Measurements from ENCODE around the gene EPHA3.

The EPHA3 gene

DNA sequence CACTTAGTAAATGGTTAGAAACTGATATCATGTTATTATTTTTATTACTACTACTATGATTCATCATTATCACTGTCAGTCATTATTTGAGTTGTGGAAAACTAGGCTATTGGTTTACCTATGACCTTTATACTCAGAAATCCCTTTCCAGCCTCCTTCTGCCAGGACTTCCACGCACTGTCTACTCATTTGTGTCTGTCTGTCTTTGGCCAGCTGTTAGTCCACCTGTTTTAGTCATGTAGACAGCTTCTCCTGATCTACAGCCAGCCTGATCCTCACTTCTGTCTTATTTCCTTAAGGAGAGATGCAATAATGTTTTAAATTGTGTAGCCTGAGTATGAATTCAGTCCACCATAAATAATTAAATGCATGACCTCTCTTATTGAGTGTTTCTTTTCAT is 162.8 kb downstream of the EPHA3 start:
- Histone ChIP-seq H3K27ac (ENCODE audit: low read depth, low read length) (no peak overlapping the region), H3K36me3 (ENCODE audit: control insufficient read depth in 5 of 5, insufficient read depth in 5 of 5, low read length in 5 of 5) (no peaks in the 10 kb centered on the region), H3K27me3 (ENCODE audit: control insufficient read depth in 5 of 5, insufficient read depth in 4 of 5, low read length in 5 of 5) (no peaks in the 10 kb centered on the region), H3K4me3 (ENCODE audit: low read depth in 1 of 5, low read length in 5 of 5) (no peak overlapping the region), H3K9ac (ENCODE audit: low read length in 5 of 5) (no peak overlapping the region), H3K9me3 (ENCODE audit: control insufficient read depth in 5 of 5, low read length in 5 of 5) (no peaks in the 10 kb centered on the region), H3K4me1 (ENCODE audit: control insufficient read depth in 5 of 5, insufficient read depth in 5 of 5, low read length in 5 of 5) (no peaks in the 10 kb centered on the region)

DNA sequence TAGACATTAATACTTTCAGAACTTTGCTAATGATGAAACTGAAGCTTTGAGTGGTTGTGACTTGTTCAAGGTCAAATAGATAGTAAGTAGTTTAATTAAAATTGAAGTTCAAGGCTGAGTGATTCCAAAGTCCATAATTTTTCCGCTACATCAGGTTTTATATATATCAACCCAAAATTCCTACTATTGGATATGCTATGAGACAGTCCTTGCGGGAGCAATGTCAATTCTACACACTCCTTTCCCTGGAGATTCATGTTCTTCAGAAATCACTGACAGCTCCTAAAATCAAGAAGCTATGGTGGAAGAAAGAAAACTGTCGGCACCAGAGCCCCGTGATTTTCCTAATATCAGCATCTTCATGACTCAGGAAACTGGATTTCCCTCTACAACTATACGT is 167.6 kb downstream of the EPHA3 start:
- Histone ChIP-seq H3K9me3 (ENCODE audit: control insufficient read depth in 5 of 5, low read length in 5 of 5) (no peaks in the 10 kb centered on the region), H3K27me3 (ENCODE audit: control insufficient read depth in 5 of 5, insufficient read depth in 4 of 5, low read length in 5 of 5) (no peaks in the 10 kb centered on the region), H3K9ac (ENCODE audit: low read length in 5 of 5) (no peak overlapping the region), H3K4me1 (ENCODE audit: control insufficient read depth in 5 of 5, insufficient read depth in 5 of 5, low read length in 5 of 5) (no peaks in the 10 kb centered on the region), H3K4me3 (ENCODE audit: low read depth in 1 of 5, low read length in 5 of 5) (no peak overlapping the region), H3K36me3 (ENCODE audit: control insufficient read depth in 5 of 5, insufficient read depth in 5 of 5, low read length in 5 of 5) (no peaks in the 10 kb centered on the region), H3K27ac (ENCODE audit: low read depth, low read length) (no peak overlapping the region)

DNA sequence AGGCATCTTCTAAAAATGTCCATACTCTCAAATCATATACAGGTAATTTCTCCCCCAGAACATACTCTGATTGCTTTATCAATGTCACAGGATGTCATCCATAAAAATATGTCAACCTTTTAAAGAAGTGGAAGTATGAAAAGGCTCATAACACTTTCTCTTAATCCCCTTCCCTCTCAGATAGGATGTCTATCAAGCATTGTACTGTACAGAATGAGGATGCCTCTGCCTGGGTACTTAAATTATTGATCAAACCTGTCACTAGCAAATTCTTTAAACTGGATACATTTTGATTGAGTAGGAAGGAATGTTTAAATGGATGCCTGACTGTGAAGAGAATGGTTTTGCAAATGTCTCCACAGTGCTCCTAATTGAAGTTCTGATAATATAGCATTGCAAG is 168.7 kb downstream of the EPHA3 start:
- no peaks in the 10 kb centered on the region for H3K27me3 ChIP-seq (ENCODE audit: control insufficient read depth in 5 of 5, insufficient read depth in 4 of 5, low read length in 5 of 5)
- no peaks in the 10 kb centered on the region for H3K36me3 ChIP-seq (ENCODE audit: control insufficient read depth in 5 of 5, insufficient read depth in 5 of 5, low read length in 5 of 5)
- H3K27ac ChIP-seq (ENCODE audit: low read depth, low read length): no peak overlapping the region
- no peaks in the 10 kb centered on the region for H3K4me1 ChIP-seq (ENCODE audit: control insufficient read depth in 5 of 5, insufficient read depth in 5 of 5, low read length in 5 of 5)
- no peak overlapping the region for H3K4me3 ChIP-seq (ENCODE audit: low read depth in 1 of 5, low read length in 5 of 5)
- no peaks in the 10 kb centered on the region for H3K9me3 ChIP-seq (ENCODE audit: control insufficient read depth in 5 of 5, low read length in 5 of 5)
- no peak overlapping the region for H3K9ac ChIP-seq (ENCODE audit: low read length in 5 of 5)

GRCh38 chr3:89278302-89279025 is 171.0 kb downstream of the EPHA3 start:
- no peak overlapping the region for H3K9ac ChIP-seq (ENCODE audit: low read length in 5 of 5)
- H3K4me1 ChIP-seq (ENCODE audit: control insufficient read depth in 5 of 5, insufficient read depth in 5 of 5, low read length in 5 of 5): no peaks in the 10 kb centered on the region
- no peaks in the 10 kb centered on the region for H3K27me3 ChIP-seq (ENCODE audit: control insufficient read depth in 5 of 5, insufficient read depth in 4 of 5, low read length in 5 of 5)
- no peak overlapping the region for H3K4me3 ChIP-seq (ENCODE audit: low read depth in 1 of 5, low read length in 5 of 5)
- H3K27ac ChIP-seq (ENCODE audit: low read depth, low read length): no peak overlapping the region
- no peaks in the 10 kb centered on the region for H3K36me3 ChIP-seq (ENCODE audit: control insufficient read depth in 5 of 5, insufficient read depth in 5 of 5, low read length in 5 of 5)
- H3K9me3 ChIP-seq (ENCODE audit: control insufficient read depth in 5 of 5, low read length in 5 of 5): no peaks in the 10 kb centered on the region

DNA sequence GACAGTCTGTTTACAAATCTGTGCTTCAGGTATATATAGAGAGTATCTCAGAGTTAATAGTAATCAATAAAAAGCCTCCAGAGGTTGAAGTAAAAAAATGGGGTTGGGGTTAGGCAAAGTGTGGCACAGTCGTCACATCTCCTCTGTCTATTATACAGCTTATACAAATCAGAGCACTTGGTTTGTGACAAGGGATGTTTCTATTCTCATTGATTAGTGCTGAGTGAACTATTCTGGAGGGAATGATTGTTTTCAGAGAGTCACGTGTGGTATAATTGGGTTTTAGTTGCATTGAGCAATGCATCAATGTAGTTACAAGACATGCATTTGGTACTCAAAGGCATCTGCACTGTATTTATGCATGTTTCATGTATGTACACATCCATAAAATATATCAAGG is 172.9 kb downstream of the EPHA3 start:
- Histone ChIP-seq H3K27me3 (ENCODE audit: control insufficient read depth in 5 of 5, insufficient read depth in 4 of 5, low read length in 5 of 5) (no peaks in the 10 kb centered on the region), H3K9me3 (ENCODE audit: control insufficient read depth in 5 of 5, low read length in 5 of 5) (no peaks in the 10 kb centered on the region), H3K36me3 (ENCODE audit: control insufficient read depth in 5 of 5, insufficient read depth in 5 of 5, low read length in 5 of 5) (no peaks in the 10 kb centered on the region), H3K9ac (ENCODE audit: low read length in 5 of 5) (no peak overlapping the region), H3K4me3 (ENCODE audit: low read depth in 1 of 5, low read length in 5 of 5) (no peak overlapping the region), H3K27ac (ENCODE audit: low read depth, low read length) (no peak overlapping the region), H3K4me1 (ENCODE audit: control insufficient read depth in 5 of 5, insufficient read depth in 5 of 5, low read length in 5 of 5) (no peaks in the 10 kb centered on the region)

- no peak overlapping the region for H3K27ac ChIP-seq (ENCODE audit: low read depth, low read length)
- no peaks in the 10 kb centered on the region for H3K4me1 ChIP-seq (ENCODE audit: control insufficient read depth in 5 of 5, insufficient read depth in 5 of 5, low read length in 5 of 5)
- no peaks in the 10 kb centered on the region for H3K36me3 ChIP-seq (ENCODE audit: control insufficient read depth in 5 of 5, insufficient read depth in 5 of 5, low read length in 5 of 5)
- no peaks in the 10 kb centered on the region for H3K27me3 ChIP-seq (ENCODE audit: control insufficient read depth in 5 of 5, insufficient read depth in 4 of 5, low read length in 5 of 5)
- H3K4me3 ChIP-seq (ENCODE audit: low read depth in 1 of 5, low read length in 5 of 5): no peak overlapping the region
- H3K9ac ChIP-seq (ENCODE audit: low read length in 5 of 5): no peak overlapping the region
- H3K9me3 ChIP-seq (ENCODE audit: control insufficient read depth in 5 of 5, low read length in 5 of 5): no peaks in the 10 kb centered on the region
Measured at GRCh38 chr3:89280822-89281365, 173.5 kb downstream of the EPHA3 start.

DNA sequence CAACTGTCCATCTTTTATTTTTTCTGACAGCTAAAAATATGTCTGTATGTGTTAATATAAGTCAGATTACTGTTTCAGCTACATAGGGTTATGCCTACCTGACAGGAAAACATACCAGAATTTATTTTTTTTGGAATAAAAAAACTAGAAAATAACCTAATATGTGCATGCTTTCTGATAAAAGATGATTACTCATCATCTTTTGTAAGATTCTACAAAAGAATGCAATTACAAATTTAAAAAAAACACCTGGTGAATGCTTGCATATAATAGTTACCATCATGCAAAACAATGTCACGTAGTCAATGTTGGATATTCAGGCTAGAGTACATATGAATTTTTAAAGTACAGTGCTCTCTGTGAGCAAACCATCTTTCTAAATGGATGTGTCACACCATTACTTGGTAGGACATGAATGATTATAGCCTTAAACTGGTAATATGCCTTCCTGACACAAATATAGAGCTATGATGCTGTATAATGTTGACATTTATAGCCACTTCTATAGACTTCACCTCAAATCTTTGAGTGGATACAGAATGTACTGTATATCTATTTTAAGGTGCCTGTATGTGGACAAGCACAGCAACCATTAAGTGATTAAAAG is 180.6 kb downstream of the EPHA3 start:
- Histone ChIP-seq H3K4me1 (ENCODE audit: control insufficient read depth in 5 of 5, insufficient read depth in 5 of 5, low read length in 5 of 5) (no peaks in the 10 kb centered on the region), H3K4me3 (ENCODE audit: low read depth in 1 of 5, low read length in 5 of 5) (no peak overlapping the region), H3K27me3 (ENCODE audit: control insufficient read depth in 5 of 5, insufficient read depth in 4 of 5, low read length in 5 of 5) (no peaks in the 10 kb centered on the region), H3K9ac (ENCODE audit: low read length in 5 of 5) (no peak overlapping the region), H3K27ac (ENCODE audit: low read depth, low read length) (no peak overlapping the region), H3K9me3 (ENCODE audit: control insufficient read depth in 5 of 5, low read length in 5 of 5) (no peaks in the 10 kb centered on the region), H3K36me3 (ENCODE audit: control insufficient read depth in 5 of 5, insufficient read depth in 5 of 5, low read length in 5 of 5) (no peaks in the 10 kb centered on the region)

- Histone ChIP-seq H3K27me3 (ENCODE audit: control insufficient read depth in 5 of 5, insufficient read depth in 4 of 5, low read length in 5 of 5) (no peaks in the 10 kb centered on the region), H3K9me3 (ENCODE audit: control insufficient read depth in 5 of 5, low read length in 5 of 5) (peaks cover 0 to 2% (median 0%) of the 10 kb centered on the region in 5 donors), H3K27ac (ENCODE audit: low read depth, low read length) (no peak overlapping the region), H3K4me1 (ENCODE audit: control insufficient read depth in 5 of 5, insufficient read depth in 5 of 5, low read length in 5 of 5) (no peaks in the 10 kb centered on the region), H3K4me3 (ENCODE audit: low read depth in 1 of 5, low read length in 5 of 5) (no peak overlapping the region), H3K9ac (ENCODE audit: low read length in 5 of 5) (no peak overlapping the region), H3K36me3 (ENCODE audit: control insufficient read depth in 5 of 5, insufficient read depth in 5 of 5, low read length in 5 of 5) (no peaks in the 10 kb centered on the region)
Measured at GRCh38 chr3:89289574-89290190, 182.3 kb downstream of the EPHA3 start.

- Histone ChIP-seq H3K4me3 (ENCODE audit: low read depth in 1 of 5, low read length in 5 of 5) (no peak overlapping the region), H3K4me1 (ENCODE audit: control insufficient read depth in 5 of 5, insufficient read depth in 5 of 5, low read length in 5 of 5) (peaks cover 0 to 5% (median 0%) of the 10 kb centered on the region in 5 donors), H3K27ac (ENCODE audit: low read depth, low read length) (no peak overlapping the region), H3K9me3 (ENCODE audit: control insufficient read depth in 5 of 5, low read length in 5 of 5) (peaks cover 0 to 2% (median 0%) of the 10 kb centered on the region in 5 donors), H3K27me3 (ENCODE audit: control insufficient read depth in 5 of 5, insufficient read depth in 4 of 5, low read length in 5 of 5) (no peaks in the 10 kb centered on the region), H3K9ac (ENCODE audit: low read length in 5 of 5) (no peak overlapping the region), H3K36me3 (ENCODE audit: control insufficient read depth in 5 of 5, insufficient read depth in 5 of 5, low read length in 5 of 5) (no peaks in the 10 kb centered on the region)
Measured at GRCh38 chr3:89297199-89297598, 189.8 kb downstream of the EPHA3 start.

DNA sequence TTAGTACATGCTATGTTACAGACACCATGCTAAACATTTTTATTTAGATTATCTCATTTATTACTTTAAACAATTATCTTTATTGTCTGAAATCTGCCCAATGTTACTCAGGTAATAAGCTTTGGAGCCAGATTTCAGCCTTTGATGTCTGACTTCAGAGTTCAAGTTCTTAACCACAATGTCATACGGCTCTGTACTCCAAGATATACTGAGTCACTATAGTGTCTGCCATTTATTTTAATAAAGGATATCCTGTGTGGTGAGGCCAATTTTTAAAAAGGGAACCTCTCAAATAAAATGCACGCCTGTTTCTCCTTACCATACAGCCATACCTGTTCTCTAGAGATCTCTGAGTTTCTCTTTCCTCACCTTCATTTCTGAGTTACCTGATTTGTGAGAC is 193.1 kb downstream of the EPHA3 start:
- H3K4me1 ChIP-seq (ENCODE audit: control insufficient read depth in 5 of 5, insufficient read depth in 5 of 5, low read length in 5 of 5): peaks cover 0 to 5% (median 0%) of the 10 kb centered on the region in 5 donors
- H3K4me3 ChIP-seq (ENCODE audit: low read depth in 1 of 5, low read length in 5 of 5): no peak overlapping the region
- no peak overlapping the region for H3K27ac ChIP-seq (ENCODE audit: low read depth, low read length)
- H3K9me3 ChIP-seq (ENCODE audit: control insufficient read depth in 5 of 5, low read length in 5 of 5): no peaks in the 10 kb centered on the region
- H3K9ac ChIP-seq (ENCODE audit: low read length in 5 of 5): no peak overlapping the region
- H3K27me3 ChIP-seq (ENCODE audit: control insufficient read depth in 5 of 5, insufficient read depth in 4 of 5, low read length in 5 of 5): no peaks in the 10 kb centered on the region
- no peaks in the 10 kb centered on the region for H3K36me3 ChIP-seq (ENCODE audit: control insufficient read depth in 5 of 5, insufficient read depth in 5 of 5, low read length in 5 of 5)
